Measurements from ENCODE around the gene SYT14.
"Not testable (repeated sequence)": the region's sequence is repeated elsewhere in the genome, so short reads cannot be mapped to it uniquely, and the experiment has no call there.

The SYT14 gene

DNA sequence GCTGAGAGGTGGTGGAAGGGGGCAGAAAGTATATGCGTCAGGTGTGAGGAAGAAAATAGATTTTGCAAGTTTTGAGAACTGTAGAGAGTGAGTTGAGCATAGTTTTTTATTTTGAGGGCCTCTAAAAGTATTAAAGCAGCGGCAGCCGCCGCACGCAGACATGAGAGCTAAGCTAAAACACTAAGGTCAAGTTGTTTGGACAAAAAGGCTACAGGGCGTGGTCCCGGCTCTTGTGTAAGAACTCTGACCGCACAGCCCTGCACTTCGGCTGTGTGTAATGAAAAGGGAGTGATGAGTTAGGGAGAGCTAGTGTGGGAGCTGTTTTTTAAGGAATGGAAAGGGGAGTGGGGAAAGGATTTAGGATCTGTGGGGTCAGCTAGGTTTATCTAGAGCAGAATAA, 174.9 kb downstream of the SYT14 start:
- DNase-seq (ENCODE audit: low read depth, low spot score) = not testable (repeated sequence)

DNA sequence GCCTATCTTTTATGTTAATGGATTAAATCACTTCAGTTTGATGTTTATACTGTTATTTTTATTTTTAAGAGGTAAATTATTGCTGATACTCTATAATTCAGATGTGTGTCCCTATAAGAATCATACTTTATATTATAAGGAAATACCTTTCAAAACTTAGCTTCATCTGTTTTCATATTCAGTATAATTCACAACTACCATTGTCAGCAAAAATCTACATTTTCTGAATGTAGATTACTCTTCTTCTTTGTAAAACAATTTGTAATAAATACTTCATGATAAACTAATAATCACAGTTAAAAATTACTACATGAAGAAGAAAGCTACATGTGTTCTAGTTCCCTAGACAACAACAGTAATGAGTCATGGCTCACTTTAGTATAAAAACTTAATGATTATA, 179.2 kb downstream of the SYT14 start:
- DNase-seq (ENCODE audit: low read depth, low spot score) = no peak

DNA sequence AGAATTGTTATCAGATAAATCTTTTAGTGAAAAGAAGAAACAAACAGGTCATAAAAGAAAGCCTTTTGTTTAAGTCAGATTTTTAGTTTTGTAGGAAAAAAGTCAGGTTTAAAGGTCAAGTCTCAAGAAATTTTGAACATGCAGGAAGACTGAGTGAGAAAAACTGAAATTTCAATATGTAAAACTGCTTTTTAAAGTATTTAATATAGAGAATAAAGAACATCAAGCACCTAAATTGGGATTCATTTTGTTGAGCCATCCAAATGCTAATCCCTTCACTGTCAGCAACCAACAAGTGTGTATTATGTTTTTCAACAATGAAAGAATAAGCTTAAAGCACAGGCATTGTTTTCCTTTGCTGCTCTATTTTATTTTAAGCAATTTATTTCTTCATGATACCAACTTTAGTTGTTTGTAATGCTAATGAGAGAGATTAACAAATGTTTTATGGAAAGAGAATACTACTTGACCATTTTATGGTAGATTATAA, 179.7 kb downstream of the SYT14 start:
- DNase-seq (ENCODE audit: low read depth, low spot score) = no peak

DNA sequence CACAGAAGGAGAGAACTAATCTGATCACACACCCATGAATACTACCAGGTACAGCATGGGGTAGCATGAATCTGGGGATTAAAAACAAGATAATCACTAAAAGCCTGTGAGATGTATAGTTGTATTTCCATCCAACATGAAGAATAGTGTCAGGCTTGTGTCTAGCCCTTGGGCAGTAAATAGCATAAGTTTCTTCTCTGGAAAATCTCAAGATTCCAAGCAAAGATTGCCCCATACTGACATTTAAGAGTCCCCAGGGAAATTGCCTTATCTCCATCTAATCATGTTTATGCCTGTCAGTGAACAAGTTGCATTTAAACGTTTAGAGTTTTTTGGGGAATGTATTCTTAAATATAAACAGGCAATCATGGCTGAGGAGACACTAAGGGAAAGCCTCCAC, 185.4 kb downstream of the SYT14 start:
- no peak for DNase-seq (ENCODE audit: low read depth, low spot score)

DNA sequence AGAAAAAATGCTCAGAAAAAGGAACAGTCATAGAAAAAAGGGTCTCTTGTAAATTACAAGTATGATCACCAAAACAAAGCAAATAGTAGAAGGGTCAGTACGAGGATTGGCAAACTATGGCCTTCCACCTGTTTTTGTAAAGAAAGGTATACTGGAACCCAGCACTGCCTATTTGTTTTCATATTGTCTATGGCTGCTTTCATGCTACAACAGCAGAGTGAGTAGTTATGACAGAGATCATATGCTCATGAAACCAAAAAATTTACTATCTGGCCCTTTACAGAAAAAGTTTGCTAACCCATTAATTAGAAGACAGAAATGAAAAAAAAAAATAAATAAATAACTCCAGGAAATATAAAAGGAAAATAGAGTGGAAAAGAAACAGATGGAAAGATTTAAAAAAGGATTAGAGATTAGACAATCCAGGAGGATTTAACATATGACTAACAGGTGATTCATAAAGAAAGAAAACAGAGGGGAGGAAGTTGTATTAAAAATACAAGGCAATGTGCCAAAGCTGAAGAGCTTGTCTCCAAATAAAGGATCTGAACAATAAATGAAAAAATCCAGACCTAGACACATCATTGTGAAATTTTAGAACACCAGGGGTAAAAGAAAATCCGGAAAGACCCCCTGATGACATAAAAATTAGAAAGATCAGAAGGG, 186.0 kb downstream of the SYT14 start:
- DNase-seq (ENCODE audit: low read depth, low spot score) = no peak

DNA sequence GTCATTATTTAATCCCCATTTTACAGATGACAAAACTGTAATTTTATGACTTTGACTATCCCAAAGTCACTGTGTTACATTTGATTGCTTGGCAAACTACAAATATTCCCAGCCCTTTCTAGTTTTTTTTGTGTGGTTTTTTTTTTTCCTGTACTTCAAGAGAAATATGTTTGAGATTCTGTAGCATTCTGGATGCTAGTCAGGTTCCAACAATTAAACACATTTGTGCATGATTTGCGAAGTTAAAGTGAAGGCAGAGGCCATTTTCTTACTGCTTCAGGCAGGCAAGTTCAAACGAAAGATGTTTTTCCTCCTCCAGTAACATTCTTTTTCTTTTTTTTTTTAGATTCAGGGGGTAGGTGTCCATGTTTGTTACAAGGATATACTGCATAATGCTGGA, 186.7 kb downstream of the SYT14 start:
- no peak for DNase-seq (ENCODE audit: low read depth, low spot score)

DNA sequence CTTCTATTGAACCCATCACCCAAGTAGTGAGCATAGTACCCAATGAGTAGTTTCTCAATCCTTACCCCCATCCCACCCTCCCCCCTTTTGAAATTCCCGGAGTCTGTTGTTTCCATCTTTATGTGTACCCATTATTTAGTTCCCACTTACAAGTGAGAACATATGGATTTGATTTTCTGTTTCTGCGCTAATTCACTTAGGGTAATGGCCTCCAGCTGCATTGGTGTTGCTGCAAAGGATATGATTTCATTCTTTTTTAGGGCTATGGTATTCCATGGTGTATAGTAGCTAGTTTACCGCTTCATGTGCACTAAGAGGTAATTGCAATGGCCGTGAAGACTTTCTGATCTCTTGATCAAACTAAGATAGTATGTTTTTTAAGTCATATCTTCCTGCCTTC, 187.1 kb downstream of the SYT14 start:
- DNase-seq (ENCODE audit: low read depth, low spot score) = no peak

DNA sequence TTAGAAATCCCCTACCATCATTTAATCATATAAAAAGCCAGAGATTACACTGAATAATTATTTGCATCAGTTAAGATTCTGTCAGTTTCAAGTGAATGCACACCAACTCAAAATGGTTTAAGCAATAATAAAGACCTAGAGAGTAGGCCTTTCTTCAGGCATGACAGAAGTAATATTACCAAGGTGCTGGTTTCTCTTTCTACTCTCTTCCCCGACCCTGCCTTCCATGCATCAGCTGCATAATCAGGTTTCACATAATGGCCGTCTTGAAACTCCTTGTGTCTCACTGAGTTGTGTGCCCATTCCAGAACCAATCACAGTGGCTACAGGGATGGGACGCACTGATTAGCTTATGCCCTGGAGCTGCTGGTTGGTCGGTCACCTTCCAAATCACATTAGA, 191.1 kb downstream of the SYT14 start:
- DNase-seq (ENCODE audit: low read depth, low spot score) = no peak

DNA sequence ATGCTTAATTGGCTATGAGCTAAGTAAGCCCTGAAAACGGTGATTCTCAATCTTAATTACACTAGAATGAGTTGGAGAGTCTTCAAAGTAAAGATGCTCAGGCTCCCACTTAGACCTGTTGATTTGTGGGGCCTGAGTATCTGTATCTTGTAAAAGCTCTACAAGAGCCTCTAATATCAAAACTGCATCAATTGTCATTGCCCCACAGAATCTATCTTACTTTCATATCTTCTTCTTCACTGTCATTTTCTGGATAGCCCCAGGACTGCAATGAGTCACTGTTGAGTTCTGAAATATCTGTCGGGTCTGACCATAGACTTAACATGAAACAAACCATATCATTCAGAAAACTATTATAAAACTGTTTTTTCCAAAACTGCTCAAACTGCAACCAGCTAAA, 191.7 kb downstream of the SYT14 start:
- DNase-seq (ENCODE audit: low read depth, low spot score) = no peak

DNA sequence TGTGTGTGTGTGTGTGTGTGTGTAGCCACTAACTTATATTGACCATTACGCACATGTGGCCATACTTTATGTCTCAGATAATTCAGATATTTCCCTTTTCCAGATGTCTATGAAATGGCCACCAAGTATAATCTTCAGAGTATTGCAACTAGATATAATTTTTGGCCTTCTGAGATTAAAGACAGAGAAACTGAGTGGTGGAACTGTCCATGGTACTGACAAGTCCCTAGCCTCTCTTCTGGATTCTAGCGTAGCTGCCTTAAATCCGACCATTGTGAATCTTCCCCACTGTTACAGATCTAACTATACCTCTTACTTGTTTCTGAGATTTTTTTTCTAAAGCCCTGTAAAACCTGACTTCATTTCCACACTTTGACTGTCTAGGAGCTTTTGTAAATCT, 194.6 kb downstream of the SYT14 start:
- no peak for DNase-seq (ENCODE audit: low read depth, low spot score)

DNA sequence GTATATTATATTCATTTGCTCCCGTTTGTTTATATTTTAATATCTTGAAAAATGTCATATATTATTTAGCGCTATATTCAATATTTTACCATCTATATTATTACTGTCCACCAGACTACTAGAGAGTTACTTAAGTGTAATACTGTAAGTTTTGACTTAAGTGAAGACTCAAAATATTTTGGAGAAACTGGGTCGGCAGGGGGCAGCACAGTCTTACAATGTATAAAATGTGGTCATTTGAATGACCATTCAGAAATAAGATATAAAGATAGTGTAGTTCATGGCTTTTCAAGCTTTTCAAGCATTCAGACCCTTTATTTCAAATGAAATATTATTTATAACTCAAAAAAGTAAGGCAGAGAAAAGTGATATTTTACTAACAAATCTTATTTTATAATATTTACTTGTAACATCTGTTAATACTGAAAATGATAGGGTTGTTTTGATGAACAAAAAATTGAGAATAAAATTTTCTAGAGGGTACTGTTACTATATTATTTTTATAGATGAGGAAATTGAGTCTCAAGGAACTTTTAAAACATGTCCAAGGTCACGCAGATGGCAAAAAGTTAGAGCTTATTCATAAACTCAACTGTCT, 205.5 kb downstream of the SYT14 start:
- no peak for DNase-seq (ENCODE audit: low read depth, low spot score)

DNA sequence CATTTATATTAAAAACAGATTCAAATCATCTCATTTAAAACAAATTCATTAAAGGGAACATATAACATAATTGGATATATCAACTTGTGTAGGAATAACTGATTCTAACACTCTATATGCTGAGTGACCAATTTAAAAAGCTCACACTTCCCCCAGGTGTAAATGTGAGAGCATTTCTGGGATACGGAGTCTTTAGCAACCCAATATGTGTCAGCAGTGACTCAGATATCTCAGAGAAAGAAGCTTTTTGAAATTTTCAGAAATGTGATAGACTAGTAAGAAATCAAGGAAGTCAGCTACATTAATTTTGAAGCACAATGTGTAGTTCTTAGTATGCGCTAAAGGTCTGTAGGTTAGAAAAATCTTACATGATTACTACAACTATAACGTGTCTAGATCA, 206.7 kb downstream of the SYT14 start:
- DNase-seq (ENCODE audit: low read depth, low spot score) = no peak

DNA sequence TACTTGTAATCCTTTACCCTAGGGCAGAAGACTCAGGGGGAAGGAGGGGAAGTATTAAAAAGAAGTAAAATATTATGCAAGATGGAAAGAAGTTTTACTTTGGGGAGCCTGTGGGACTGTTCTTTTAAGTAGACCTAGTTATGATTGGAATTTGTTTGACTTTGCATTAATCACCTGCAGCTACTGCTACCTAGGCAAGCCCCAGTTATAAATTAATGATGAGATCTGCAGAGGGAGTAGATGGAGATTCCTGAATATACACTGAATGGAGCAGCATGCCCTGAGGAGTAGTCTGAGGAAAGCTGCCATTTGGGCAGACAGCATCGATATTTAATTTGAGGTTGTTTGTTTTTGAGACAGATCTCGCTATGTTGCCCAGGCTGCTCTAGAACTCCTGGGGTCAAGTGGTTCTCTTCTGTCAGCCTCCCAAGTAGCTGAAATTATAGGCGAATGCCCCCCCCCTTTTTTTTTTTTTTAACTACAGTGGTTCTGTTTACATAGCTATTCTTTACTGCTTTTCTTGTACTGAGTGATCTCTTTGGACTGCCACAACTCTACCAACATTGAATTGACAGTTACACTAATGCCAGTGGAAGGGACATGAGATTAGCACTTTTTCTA, 213.1 kb downstream of the SYT14 start:
- no peak for DNase-seq (ENCODE audit: low read depth, low spot score)

DNA sequence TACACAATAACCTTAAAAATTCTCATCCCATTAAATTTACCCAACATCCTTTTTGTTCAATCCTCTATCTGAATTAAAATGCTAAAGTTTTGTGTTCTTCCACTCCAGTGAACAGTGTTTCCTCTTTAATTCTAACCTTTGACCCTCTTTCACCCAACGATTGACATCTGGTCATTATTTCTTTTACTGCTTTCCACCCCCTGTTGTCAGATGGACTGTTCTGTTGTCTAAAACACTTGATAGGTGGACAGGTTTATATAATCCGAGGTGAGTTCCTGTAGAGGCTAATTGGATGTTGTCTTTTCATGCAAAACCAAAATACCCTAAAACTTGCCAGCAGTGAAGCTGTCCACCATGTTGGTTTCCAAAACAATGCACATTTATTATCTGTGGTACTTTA, 221.2 kb downstream of the SYT14 start:
- no peak for DNase-seq (ENCODE audit: low read depth, low spot score)

DNA sequence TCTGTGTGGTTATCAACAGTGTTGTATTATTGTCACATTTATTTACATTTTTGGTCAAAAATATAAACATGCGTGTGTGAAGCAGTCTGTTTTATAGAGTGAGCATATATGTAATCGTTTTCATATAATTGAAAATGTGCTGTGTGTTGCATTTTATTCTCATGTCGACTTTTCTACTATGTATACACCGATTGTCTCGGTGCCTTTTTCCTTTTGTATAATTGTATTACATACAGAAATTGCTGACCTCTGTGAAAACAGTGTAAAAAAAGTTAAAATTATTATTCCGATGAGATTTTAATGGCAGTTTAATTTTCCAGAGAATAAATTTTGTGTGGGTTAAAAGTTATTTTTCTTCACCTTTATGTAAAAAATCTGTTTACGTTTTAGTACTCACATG, 232.2 kb downstream of the SYT14 start:
- DNase-seq (ENCODE audit: low read depth, low spot score) = no peak

DNA sequence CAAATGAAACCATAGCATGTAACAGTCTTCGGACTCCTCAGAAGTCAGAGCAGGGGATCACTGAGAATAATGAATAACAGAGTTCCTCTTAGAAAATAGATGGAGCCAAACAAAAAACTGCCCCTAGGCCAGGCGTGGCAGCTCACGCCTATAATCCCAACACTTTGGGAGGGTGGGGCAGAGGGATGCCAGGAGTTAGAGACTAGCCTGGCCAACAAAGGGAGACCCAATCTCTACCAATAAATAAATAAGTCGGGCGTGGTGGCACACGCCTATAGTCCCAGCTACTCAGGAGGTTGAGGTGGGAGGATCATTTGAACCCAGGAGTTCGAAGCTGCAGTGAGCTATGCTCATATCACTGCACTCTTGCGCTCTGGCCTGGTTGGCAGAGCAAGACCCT, 236.1 kb downstream of the SYT14 start:
- no peak for DNase-seq (ENCODE audit: low read depth, low spot score)

DNA sequence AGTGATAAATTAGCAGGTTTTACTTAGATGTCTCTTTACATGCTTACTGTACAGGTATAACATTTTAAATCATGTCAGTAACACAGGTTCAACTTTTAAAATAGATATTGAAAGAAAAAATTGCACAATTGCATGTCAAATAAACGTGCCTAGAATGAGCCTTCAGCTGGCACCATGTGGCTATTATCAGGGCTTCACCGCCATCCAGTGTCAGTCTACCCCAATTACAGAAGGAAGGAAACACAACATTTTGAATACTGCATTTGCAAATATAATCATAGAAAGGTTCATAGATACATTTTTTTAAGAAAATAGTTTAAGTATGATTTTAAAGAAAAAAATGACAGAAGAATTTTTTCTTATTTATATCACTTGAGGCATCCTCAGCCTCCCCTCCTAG, 247.0 kb downstream of the SYT14 start:
- no peak for DNase-seq (ENCODE audit: low read depth, low spot score)

DNA sequence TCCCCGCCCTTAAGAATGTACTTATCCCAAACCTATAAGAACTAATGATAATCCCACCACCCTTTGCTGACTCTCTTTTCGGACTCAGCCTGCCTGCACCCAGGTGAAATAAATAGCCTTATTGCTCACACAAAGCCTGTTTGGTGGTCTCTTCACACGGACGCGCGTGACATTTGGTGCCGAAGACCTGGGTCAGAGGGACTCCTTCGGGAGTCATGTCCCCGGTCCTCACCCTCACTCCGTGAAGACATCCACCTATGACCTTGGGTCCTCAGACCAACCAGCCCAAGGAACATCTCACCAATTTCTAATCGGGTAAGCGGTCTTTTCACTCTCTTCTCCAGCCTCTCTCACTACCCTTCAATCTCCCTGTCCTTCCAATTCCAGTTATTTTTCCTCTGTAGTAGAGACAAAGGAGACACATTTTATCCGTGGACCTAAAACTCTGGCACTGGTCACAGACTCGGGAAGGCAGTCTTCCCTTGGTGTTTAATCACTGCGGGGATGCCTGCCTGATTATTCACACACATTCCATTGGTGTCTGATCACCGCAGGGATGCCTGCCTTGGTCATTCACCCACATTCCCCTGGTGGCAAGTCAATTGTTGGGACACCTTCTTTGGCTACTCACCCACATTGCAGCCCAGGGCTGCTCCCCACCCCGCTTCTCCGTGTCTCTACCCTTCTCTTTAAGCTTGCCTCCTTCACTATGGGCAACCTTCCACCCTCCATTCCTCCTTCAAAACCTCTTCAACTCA, 250.0 kb downstream of the SYT14 start:
- peak; percentile 4 for DNase-seq (ENCODE audit: low read depth, low spot score)

DNA sequence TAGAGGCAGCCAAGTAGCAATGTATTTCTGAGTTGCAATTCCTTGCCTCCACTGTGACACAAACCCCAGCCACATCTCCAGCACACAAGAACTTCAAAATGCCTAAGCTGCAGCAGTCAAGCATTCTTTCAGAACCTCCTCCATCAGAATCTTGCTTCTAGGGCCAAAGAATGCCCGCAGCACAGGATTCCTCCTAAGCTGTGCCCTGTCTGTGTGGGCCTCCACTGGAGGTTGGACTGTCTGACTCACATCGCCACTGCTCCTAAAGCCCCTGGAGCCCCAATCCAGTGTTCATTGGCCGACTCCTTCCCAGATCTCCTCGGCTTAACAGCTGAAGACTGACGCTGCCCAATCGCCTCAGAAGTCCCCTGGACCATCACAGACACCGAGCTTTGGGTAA, 251.4 kb downstream of the SYT14 start:
- DNase-seq (ENCODE audit: low read depth, low spot score) = no peak

DNA sequence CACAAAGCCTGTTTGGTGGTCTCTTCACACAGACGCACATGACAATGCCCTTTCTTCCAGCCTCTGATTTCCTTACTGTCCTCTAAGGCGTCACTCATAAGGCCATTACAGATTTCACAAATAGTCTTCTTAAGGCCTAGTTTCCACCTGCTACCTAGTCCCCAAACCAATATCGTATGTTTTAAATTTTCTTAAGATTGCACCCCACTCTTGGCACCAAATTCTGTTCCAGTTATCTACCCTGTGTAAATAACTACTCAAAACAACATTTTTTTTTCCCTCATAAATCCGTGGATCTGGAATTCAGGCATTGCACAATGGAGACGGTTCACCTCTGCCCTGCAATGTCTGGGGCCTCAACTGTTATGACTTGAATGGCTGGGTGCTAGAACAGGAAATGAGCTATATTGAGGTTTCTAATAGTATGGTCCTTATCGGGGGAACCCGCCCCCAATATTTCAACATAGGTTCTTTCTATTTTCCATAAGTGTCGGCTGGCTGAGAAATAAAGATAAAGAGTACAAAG, 257.7 kb downstream of the SYT14 start:
- no peak for DNase-seq (ENCODE audit: low read depth, low spot score)

DNA sequence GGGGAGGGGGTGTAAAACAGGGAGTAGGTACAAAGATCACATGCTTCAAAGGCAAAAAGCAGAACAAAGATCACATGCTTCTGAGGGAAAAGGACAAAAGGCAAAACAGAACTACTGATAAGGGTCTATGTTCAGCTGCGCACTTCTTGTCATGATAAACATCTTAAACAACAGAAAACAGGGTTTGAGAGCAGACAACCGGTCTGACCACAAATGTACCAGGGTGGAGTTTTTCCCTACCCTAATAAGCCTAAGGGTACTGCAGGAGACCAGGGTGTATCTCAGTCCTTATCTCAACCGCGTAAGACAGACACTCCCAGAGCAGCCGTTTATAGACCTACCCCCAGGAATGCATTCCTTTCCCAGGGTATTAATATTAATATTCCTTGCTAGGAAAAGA, 258.2 kb downstream of the SYT14 start:
- DNase-seq (ENCODE audit: low read depth, low spot score) = peak; percentile 8

DNA sequence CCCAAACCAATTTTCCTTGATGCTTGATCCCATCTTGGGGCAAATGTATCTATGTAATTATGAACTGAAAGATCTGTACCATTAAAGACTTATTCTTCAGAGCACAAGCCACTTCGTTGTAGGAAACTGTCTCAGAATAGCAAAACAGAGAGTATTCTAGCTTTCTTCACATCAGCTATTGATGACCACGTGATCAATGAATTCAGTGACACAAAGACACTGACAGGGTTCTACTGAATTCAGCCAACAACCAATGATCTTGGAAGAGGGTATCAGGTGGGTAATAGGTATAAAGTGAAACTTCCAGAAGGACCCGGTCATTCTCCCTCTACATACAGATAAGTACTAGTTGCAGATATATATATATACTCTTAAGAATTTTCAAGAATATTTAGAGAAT, 260.8 kb downstream of the SYT14 start:
- DNase-seq (ENCODE audit: low read depth, low spot score) = no peak
